PC-3 (cell line): ENCODE data around the gene ORC5. TPM values are rescaled to one million over a fixed set of nuclear protein-coding genes. Genes with fewer than 3 reads are reported as not detected.

Experiments used
- ATAC-seq: fragments of 200-7000 bp; cut with Tn5 transposase; 2 replicates; pipeline ENCODE4 v1.9.1; 2020; ENCODE audit warnings: mild to moderate bottlenecking, moderate library complexity
- BruUV-seq: library from RNA; stranded (reverse); fragments of 400-500 nt; replicated peaks from 2 replicates; lab custom pipeline; 2021; lab: Mats Ljungman, UMichigan
- CTCF ChIA-PET: fragments of 300-600 bp; sonication (Branson Sonifier 250); formaldehyde crosslinking; loops from one replicate; lab custom pipeline; 2022; ENCODE audit warnings: antibody characterized with exemption; lab: Charles Lee
- POLR2A ChIA-PET: fragments of 300-600 bp; sonication (Branson Sonifier 250); formaldehyde crosslinking; loops from one replicate; lab custom pipeline; 2022; ENCODE audit warnings: antibody characterized with exemption; ENCODE audit not compliant: unreplicated experiment; lab: Charles Lee
- DNase-seq: peaks from one replicate; pipeline ENCODE4 v3.0.0-alpha.2; 2015
- H2AFZ ChIP-seq: fragments of 300-600 bp; sonication (generic); 2 replicates; pipeline ENCODE4 v1.6.0; 2016; ENCODE audit warnings: antibody characterized with exemption, low read length
- H3F3A ChIP-seq: fragments of 300-600 bp; sonication (generic); one replicate; pipeline ENCODE4 v1.6.0; 2017; ENCODE audit warnings: antibody characterized with exemption, low read length, control low read depth, mild to moderate bottlenecking; ENCODE audit not compliant: unreplicated experiment
- H3K27ac ChIP-seq: fragments of 300-600 bp; sonication (generic); 2 replicates; pipeline ENCODE4 v1.5.1; 2016; ENCODE audit warnings: mild to moderate bottlenecking, low read length
- H3K27me3 ChIP-seq: fragments of 300-600 bp; sonication (generic); 2 replicates; pipeline ENCODE4 v1.6.1; 2016; ENCODE audit warnings: low read length, mixed read lengths
- H3K36me3 ChIP-seq: fragments of 300-600 bp; sonication (generic); 2 replicates; pipeline ENCODE4 v1.6.1; 2016; ENCODE audit warnings: low read depth, mixed run types, low read length, mixed read lengths
- H3K4me1 ChIP-seq: fragments of 300-600 bp; sonication (generic); 2 replicates; pipeline ENCODE4 v1.5.1; 2016; ENCODE audit warnings: low read length; ENCODE audit not compliant: insufficient read depth
- H3K4me2 ChIP-seq: fragments of 300-600 bp; sonication (generic); 2 replicates; pipeline ENCODE4 v1.6.0; 2016; ENCODE audit warnings: low read length
- H3K4me3 ChIP-seq: fragments of 300-600 bp; sonication (generic); 2 replicates; pipeline ENCODE4 v1.5.1; 2016; ENCODE audit warnings: mild to moderate bottlenecking, low read length, mixed read lengths
- H3K79me2 ChIP-seq: fragments of 300-600 bp; sonication (generic); 2 replicates; pipeline ENCODE4 v1.6.1; 2017; ENCODE audit warnings: low read length, mixed read lengths
- H3K9ac ChIP-seq: fragments of 300-600 bp; sonication (generic); 2 replicates; pipeline ENCODE4 v1.6.0; 2016; ENCODE audit warnings: mild to moderate bottlenecking, low read length
- H3K9me2 ChIP-seq: fragments of 300-600 bp; sonication (generic); replicated peaks from 2 replicates; pipeline ENCODE4 v1.6.1; 2016; ENCODE audit warnings: mixed run types, low read length, mixed read lengths
- H3K9me3 ChIP-seq: fragments of 300-600 bp; sonication (generic); 2 replicates; pipeline ENCODE4 v1.6.1; 2016; ENCODE audit warnings: low read length, mixed read lengths
- H4K20me1 ChIP-seq: fragments of 300-600 bp; sonication (generic); 2 replicates; pipeline ENCODE4 v1.6.1; 2016; ENCODE audit warnings: low read length, mixed read lengths
- EZH2 ChIP-seq: fragments of 300-600 bp; sonication (generic); IDR thresholded peaks from one replicate; pipeline ENCODE4 v1.6.1; 2017; ENCODE audit warnings: antibody characterized with exemption, mild to moderate bottlenecking, low read length; ENCODE audit not compliant: unreplicated experiment
- EZH2phosphoT487 ChIP-seq: fragments of 300-600 bp; sonication (generic); IDR thresholded peaks from 2 replicates; pipeline ENCODE4 v1.6.1; 2018; ENCODE audit warnings: mild to moderate bottlenecking, antibody characterized with exemption, low read length, borderline replicate concordance
- intact Hi-C: fragments of 100-400 bp; cut with micrococcal nuclease; formaldehyde crosslinking; loops from 2 replicates; pipeline ENCODE4 v1.9.0; 2023
- total RNA-seq: library from RNA; depleted of rRNA; stranded (reverse); fragments of >200 nt; gene quantifications from 2 replicates; pipeline ENCODE4 v1.2.3, GENCODE V29; 2014
- TF ChIP-seq, protein P1 (sequence below): fragments of 300-600 bp; sonication (generic); conservative IDR thresholded peaks from 2 replicates; pipeline ENCODE4 v1.5.1; 2017; ENCODE audit warnings: antibody characterized with exemption, low read depth, mild to moderate bottlenecking, low read length

ORC5 gene
- total RNA-seq, 1 experiment from 2014 or later = 34.5 TPM

DNA sequence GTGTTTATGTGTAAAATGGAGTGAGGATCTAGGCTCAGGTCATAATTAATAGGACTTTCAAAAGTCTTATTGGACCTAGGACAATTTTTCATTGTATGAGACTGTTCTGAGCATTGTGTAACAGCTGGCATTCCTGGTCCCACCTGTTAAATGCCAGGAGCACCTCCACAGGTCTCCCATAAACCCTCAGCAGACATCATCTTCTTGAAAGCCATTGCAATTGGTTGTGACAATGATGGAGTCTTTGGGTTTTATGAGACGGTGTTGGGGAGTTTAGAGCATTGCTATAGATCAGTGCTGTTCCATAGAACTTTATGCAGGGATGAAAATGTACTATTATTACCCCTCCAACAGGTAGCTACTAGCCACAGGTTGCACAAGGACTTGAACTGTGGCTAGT lies 108.9 kb downstream of the ORC5 start:
- H3K9me2 ChIP-seq = no peaks in the 10 kb centered on the region
- no peak overlapping the region for H3K9ac ChIP-seq
- no peak for TF ChIP-seq EZH2
- TF ChIP-seq, protein P1, sequence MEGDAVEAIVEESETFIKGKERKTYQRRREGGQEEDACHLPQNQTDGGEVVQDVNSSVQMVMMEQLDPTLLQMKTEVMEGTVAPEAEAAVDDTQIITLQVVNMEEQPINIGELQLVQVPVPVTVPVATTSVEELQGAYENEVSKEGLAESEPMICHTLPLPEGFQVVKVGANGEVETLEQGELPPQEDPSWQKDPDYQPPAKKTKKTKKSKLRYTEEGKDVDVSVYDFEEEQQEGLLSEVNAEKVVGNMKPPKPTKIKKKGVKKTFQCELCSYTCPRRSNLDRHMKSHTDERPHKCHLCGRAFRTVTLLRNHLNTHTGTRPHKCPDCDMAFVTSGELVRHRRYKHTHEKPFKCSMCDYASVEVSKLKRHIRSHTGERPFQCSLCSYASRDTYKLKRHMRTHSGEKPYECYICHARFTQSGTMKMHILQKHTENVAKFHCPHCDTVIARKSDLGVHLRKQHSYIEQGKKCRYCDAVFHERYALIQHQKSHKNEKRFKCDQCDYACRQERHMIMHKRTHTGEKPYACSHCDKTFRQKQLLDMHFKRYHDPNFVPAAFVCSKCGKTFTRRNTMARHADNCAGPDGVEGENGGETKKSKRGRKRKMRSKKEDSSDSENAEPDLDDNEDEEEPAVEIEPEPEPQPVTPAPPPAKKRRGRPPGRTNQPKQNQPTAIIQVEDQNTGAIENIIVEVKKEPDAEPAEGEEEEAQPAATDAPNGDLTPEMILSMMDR = no peak
- TF ChIP-seq EZH2phosphoT487 = no peak
- no peak for ATAC-seq
- no peak overlapping the region for H3K4me3 ChIP-seq
- no peak overlapping the region for H2AFZ ChIP-seq
- no peaks in the 10 kb centered on the region for H3K4me1 ChIP-seq
- ChIA-PET POLR2A (no interaction called here), CTCF (no interaction called here)
- H3F3A ChIP-seq = no peaks in the 10 kb centered on the region
- no peak overlapping the region for H3K4me2 ChIP-seq
- no peaks in the 10 kb centered on the region for H4K20me1 ChIP-seq
- no TSS peak for BruUV-seq
- no peak for DNase-seq
- intact Hi-C loops = loop anchor here (5.0 kb wide), 1 partner anchor 107 kb away; no protein-coding TSS in a partner anchor
- no peaks in the 10 kb centered on the region for H3K9me3 ChIP-seq
- no peak overlapping the region for H3K27ac ChIP-seq
- no peaks in the 10 kb centered on the region for H3K79me2 ChIP-seq
- no peaks in the 10 kb centered on the region for H3K36me3 ChIP-seq
- no peaks in the 10 kb centered on the region for H3K27me3 ChIP-seq

DNA sequence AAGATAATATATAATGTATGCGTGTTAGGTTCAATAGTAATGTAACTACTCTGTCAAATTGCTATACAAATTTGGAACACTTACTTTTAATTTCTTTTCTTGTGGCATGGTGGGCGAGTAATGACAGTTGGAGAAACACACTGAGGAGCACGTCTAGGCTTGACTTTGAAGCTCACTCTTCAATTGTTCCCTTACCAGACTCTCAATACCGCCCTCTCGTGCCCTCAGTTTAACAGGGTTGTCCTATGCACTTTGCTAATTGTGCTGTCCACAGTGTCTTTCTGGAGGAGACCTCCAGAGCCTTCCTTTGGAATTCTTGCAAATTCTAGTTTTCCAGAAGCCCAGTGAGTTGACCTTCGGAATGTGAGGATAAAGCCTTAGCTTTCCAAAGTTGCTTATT lies 111.1 kb downstream of the ORC5 start:
- CTCF ChIA-PET = interaction anchor here (0.6 to 0.9 kb wide), 5 partner anchors 15 to 522 kb away, joined by 3 to 5 read pairs (median 3); no protein-coding TSS in a partner anchor
- H2AFZ ChIP-seq = no peak overlapping the region
- no peaks in the 10 kb centered on the region for H3K9me2 ChIP-seq
- no peak overlapping the region for H3K4me2 ChIP-seq
- peak; percentile 63 for DNase-seq
- POLR2A ChIA-PET = no interaction called here
- H3K4me3 ChIP-seq = no peak overlapping the region
- BruUV-seq = no TSS peak
- H4K20me1 ChIP-seq = no peaks in the 10 kb centered on the region
- H3K27me3 ChIP-seq = no peaks in the 10 kb centered on the region
- no peaks in the 10 kb centered on the region for H3F3A ChIP-seq
- no peaks in the 10 kb centered on the region for H3K36me3 ChIP-seq
- H3K9ac ChIP-seq = no peak overlapping the region
- ATAC-seq = peak; percentile 93
- H3K27ac ChIP-seq = no peak overlapping the region
- TF ChIP-seq, protein P1 = peak; percentile 54
- no peak for TF ChIP-seq EZH2
- H3K4me1 ChIP-seq = no peaks in the 10 kb centered on the region
- intact Hi-C loops = loop anchor here (1.0 to 5.0 kb wide), 3 partner anchors 104 to 524 kb away; no protein-coding TSS in a partner anchor
- no peaks in the 10 kb centered on the region for H3K79me2 ChIP-seq
- no peaks in the 10 kb centered on the region for H3K9me3 ChIP-seq

DNA sequence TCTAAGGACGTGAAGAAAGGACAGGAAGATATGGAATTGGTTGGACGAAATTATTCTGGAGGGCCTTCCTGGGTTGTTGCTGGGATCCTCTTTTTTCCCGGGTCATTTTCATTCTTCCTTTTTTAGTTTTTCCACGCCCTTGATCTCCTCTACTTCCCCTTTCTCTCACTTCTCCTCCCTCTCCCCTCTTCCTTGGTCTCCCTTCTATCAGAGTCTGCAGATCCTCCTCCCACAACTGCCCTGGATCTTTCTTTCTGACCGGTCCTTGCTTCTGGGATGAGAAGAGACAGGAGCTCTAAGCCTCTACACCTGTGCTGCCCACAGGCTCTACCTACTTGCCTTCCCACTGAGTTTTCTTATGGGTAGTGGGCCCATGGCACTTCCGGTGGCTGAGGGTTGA lies 114.7 kb downstream of the ORC5 start:
- Histone ChIP-seq H3K36me3 (no peaks in the 10 kb centered on the region), H3K27me3 (no peaks in the 10 kb centered on the region), H3K4me1 (no peaks in the 10 kb centered on the region), H3K9me2 (no peaks in the 10 kb centered on the region), H4K20me1 (no peaks in the 10 kb centered on the region), H3K4me2 (no peak overlapping the region), H3K9ac (no peak overlapping the region), H3K27ac (no peak overlapping the region), H3K9me3 (no peaks in the 10 kb centered on the region), H2AFZ (no peak overlapping the region), H3K4me3 (no peak overlapping the region), H3F3A (no peaks in the 10 kb centered on the region), H3K79me2 (no peaks in the 10 kb centered on the region)
- no TSS peak for BruUV-seq
- intact Hi-C loops = no loop called here
- ChIA-PET POLR2A (no interaction called here), CTCF (no interaction called here)
- DNase-seq (no peak), ATAC-seq (no peak)
- TF ChIP-seq, protein P1 = no peak
- TF ChIP-seq EZH2phosphoT487 (no peak), EZH2 (no peak)
